Measurements from ENCODE around the gene KRT17. TPM values are rescaled to one million over a fixed set of nuclear protein-coding genes. Genes with fewer than 3 reads are reported as not detected.
"Not testable (repeated sequence)": the region's sequence is repeated elsewhere in the genome, so short reads cannot be mapped to it uniquely, and the experiment has no call there.

Gene KRT17
- total RNA-seq, 1 donor from 2014 or later = 2.1 TPM

DNA sequence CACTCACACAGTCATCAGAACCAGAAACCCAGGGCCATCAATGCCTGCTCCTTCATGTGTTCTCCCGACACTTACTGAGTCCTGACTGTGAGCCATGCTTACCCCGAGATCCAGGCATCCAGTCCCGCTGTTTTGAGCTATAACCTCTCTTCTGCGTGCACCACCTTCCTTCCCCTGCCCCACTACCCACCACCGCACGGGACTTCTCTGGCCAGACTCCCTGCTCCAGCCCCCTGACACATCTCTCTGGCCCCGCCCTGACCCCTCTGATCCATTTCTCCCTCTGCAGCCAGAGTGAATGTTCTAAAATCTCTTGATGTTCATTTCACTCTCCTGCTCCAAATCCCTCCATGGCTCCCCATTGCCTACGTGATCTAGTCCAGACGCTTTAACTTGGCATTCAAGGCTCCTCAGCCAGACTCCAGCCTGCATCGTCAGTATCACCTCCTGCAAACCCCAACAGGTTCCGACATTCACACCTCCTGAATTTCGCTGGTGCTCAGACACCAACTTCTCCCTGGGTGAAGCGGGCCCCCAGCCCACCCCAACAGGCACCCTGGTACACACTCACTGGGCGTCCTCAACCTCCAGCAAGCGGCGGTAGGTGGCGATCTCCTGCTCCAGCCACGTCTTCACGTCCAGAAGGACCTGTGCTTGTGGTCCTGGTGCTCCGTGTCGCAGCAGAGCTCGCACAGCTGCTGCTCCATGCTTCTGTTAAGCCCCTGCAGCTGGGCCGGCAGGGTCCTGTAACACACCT lies 3.1 kb upstream of the KRT17 start:
- Histone ChIP-seq H3K9me3 (ENCODE audit: control insufficient read depth in 3 of 3, low read length in 3 of 3) (no peaks in the 10 kb centered on the region), H3K36me3 (ENCODE audit: control insufficient read depth in 3 of 3, insufficient read depth in 3 of 3, low read length in 3 of 3) (no peaks in the 10 kb centered on the region), H3K9ac (ENCODE audit: low read depth in 1 of 3, low read length in 3 of 3) (no peak overlapping the region), H3K4me1 (ENCODE audit: control insufficient read depth in 3 of 3, insufficient read depth in 3 of 3, low read length in 3 of 3) (no peaks in the 10 kb centered on the region), H3K27me3 (ENCODE audit: control insufficient read depth in 3 of 3, insufficient read depth in 3 of 3, low read length in 3 of 3) (peaks cover 0 to 10% (median 4%) of the 10 kb centered on the region in 3 donors), H3K27ac (ENCODE audit: low read depth, low read length) (no peak overlapping the region), H3K4me3 (ENCODE audit: low read length in 3 of 3) (no peak overlapping the region)

DNA sequence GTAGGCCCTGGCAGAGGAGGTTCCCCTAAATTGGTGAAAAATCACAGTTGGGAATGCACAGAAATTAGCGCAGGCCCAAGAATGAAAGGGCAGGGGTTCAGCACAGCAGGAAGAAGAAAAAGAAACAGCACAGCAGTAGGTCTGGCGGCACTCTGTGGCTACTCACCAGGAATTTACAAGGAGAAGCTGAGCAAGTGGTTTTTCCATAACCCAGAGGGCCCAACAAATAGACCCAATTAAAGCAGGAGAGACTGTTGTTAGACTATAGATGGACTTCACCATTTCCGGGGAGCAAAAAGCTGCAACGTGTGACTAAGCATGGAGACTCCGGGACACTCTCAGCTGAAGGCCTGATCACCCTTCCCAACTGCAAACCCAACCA lies 2.5 kb upstream of the KRT17 start:
- H3K9me3 ChIP-seq (ENCODE audit: control insufficient read depth in 3 of 3, low read length in 3 of 3); H3K9ac ChIP-seq (ENCODE audit: low read depth in 1 of 3, low read length in 3 of 3); H3K4me1 ChIP-seq (ENCODE audit: control insufficient read depth in 3 of 3, insufficient read depth in 3 of 3, low read length in 3 of 3); H3K27ac ChIP-seq (ENCODE audit: low read depth, low read length); H3K4me3 ChIP-seq (ENCODE audit: low read length in 3 of 3); H3K36me3 ChIP-seq (ENCODE audit: control insufficient read depth in 3 of 3, insufficient read depth in 3 of 3, low read length in 3 of 3): not testable (repeated sequence)
- H3K27me3 ChIP-seq (ENCODE audit: control insufficient read depth in 3 of 3, insufficient read depth in 3 of 3, low read length in 3 of 3) = peaks cover 0 to 10% (median 4%) of the 10 kb centered on the region in 3 donors

DNA sequence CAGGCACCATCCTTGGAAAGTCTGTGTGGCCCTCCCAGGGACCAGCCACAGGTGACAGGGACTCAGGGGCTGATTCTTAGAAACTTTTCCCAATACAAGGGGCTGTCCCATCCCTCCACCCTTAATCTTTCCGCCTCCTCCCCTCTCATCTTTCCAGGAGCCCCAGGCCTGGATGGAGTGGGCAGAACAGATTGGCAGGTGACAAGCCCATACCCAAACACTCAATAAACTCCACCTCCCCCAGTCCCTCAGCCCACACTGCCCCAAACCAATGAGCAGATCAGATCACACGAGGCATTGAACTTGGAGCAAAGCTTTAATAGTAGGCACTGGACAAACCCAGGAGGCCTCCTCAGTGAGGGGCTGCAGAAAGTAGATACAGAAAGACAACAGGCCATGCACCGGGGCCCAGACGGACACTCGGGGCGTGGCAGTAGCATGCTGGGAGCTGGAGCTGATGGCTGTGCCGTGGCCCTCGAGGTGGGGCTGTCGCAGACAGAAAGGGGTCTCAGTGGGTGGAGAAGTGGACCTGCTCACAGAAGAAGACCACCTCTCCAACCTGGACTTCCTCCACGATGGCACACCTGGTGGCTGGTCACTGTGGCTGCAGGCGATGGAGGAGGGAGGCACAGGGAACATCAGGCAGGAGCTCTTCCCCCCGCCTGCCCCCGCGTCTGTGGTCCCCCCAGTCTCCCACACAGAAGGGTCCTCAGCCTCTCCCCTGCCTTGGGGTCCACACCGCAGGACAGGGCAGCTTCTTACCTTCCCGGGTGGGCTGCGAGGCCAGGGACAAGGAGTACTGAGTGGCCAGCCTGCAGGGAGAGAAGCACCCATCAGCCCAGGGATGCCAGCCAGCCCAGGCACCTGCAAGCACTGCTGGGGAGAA lies 1.9 kb upstream of the KRT17 start:
- H3K27ac ChIP-seq (ENCODE audit: low read depth, low read length); H3K9me3 ChIP-seq (ENCODE audit: control insufficient read depth in 3 of 3, low read length in 3 of 3); H3K36me3 ChIP-seq (ENCODE audit: control insufficient read depth in 3 of 3, insufficient read depth in 3 of 3, low read length in 3 of 3); H3K9ac ChIP-seq (ENCODE audit: low read depth in 1 of 3, low read length in 3 of 3); H3K4me3 ChIP-seq (ENCODE audit: low read length in 3 of 3); H3K4me1 ChIP-seq (ENCODE audit: control insufficient read depth in 3 of 3, insufficient read depth in 3 of 3, low read length in 3 of 3): not testable (repeated sequence)
- H3K27me3 ChIP-seq (ENCODE audit: control insufficient read depth in 3 of 3, insufficient read depth in 3 of 3, low read length in 3 of 3) = peaks cover 0 to 10% (median 4%) of the 10 kb centered on the region in 3 donors

DNA sequence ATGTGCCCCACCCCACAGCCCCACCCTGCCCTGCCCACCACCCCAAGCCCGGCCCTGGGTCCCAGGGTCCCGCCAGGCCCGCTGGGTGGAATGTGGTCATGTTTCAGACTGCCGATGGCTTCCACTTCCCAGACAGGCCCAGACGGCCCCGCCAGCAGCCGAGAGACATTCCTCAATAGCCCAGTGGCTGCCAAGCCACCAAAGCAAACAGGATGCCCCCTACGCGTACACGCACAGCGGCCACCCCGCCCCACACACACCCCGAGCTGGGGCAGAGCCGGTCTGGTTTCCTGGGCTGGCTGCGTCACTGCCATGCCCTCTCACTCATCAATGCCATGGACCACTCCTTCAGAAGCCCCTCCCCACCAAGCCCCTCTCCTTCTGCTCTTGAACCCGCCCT lies 1.2 kb upstream of the KRT17 start:
- no peaks in the 10 kb centered on the region for H3K36me3 ChIP-seq (ENCODE audit: control insufficient read depth in 3 of 3, insufficient read depth in 3 of 3, low read length in 3 of 3)
- H3K9ac ChIP-seq (ENCODE audit: low read depth in 1 of 3, low read length in 3 of 3) = no peak overlapping the region
- no peaks in the 10 kb centered on the region for H3K9me3 ChIP-seq (ENCODE audit: control insufficient read depth in 3 of 3, low read length in 3 of 3)
- no peak overlapping the region for H3K4me3 ChIP-seq (ENCODE audit: low read length in 3 of 3)
- no peak overlapping the region for H3K27ac ChIP-seq (ENCODE audit: low read depth, low read length)
- H3K4me1 ChIP-seq (ENCODE audit: control insufficient read depth in 3 of 3, insufficient read depth in 3 of 3, low read length in 3 of 3) = no peaks in the 10 kb centered on the region
- H3K27me3 ChIP-seq (ENCODE audit: control insufficient read depth in 3 of 3, insufficient read depth in 3 of 3, low read length in 3 of 3) = peaks cover 0 to 12% (median 4%) of the 10 kb centered on the region in 3 donors

DNA sequence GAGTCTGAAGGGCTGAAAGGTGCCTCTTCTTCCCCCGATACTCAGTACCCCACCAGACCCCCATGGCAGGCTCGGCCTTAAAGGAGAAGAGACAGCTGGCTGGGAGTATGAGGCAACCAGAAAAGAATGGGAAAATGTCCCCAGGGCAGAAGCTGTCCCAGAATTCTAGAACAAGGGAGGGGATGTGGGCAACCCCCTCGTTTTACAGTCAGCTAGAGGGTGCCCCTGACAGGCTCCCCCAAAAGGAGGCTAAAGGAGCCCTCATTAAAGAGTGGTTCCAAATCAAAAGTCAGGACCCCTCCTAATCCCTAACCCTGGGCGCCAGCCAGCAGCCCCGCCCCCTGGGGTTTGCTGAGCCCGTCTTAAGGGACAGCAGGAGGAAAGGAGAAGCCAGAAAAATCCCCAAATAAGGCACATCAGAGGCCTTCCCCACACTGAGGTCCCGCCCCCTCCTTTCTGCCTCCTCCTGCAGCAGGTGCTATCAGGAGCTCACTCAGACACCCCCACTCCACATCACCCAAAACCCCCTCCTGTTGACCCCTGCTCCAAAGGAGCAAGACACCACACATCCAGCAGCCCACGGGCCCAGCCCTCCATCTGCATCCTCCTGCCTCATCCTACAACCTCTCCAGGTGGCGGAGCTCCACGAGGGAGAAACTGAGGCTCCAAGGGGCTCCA lies 1.1 kb downstream of the KRT17 start:
- H3K27ac ChIP-seq (ENCODE audit: low read depth, low read length); H3K36me3 ChIP-seq (ENCODE audit: control insufficient read depth in 3 of 3, insufficient read depth in 3 of 3, low read length in 3 of 3); H3K4me1 ChIP-seq (ENCODE audit: control insufficient read depth in 3 of 3, insufficient read depth in 3 of 3, low read length in 3 of 3); H3K9me3 ChIP-seq (ENCODE audit: control insufficient read depth in 3 of 3, low read length in 3 of 3); H3K4me3 ChIP-seq (ENCODE audit: low read length in 3 of 3); H3K9ac ChIP-seq (ENCODE audit: low read depth in 1 of 3, low read length in 3 of 3): not testable (repeated sequence)
- peaks cover 0 to 17% (median 8%) of the 10 kb centered on the region in 3 donors for H3K27me3 ChIP-seq (ENCODE audit: control insufficient read depth in 3 of 3, insufficient read depth in 3 of 3, low read length in 3 of 3)

GRCh38 chr17:41622340-41623183 lies 1.8 kb downstream of the KRT17 start:
- not testable (repeated sequence) for H3K9ac ChIP-seq (ENCODE audit: low read depth in 1 of 3, low read length in 3 of 3); H3K4me3 ChIP-seq (ENCODE audit: low read length in 3 of 3); H3K27ac ChIP-seq (ENCODE audit: low read depth, low read length); H3K4me1 ChIP-seq (ENCODE audit: control insufficient read depth in 3 of 3, insufficient read depth in 3 of 3, low read length in 3 of 3); H3K36me3 ChIP-seq (ENCODE audit: control insufficient read depth in 3 of 3, insufficient read depth in 3 of 3, low read length in 3 of 3); H3K9me3 ChIP-seq (ENCODE audit: control insufficient read depth in 3 of 3, low read length in 3 of 3)
- peaks cover 0 to 21% (median 11%) of the 10 kb centered on the region in 3 donors for H3K27me3 ChIP-seq (ENCODE audit: control insufficient read depth in 3 of 3, insufficient read depth in 3 of 3, low read length in 3 of 3)

DNA sequence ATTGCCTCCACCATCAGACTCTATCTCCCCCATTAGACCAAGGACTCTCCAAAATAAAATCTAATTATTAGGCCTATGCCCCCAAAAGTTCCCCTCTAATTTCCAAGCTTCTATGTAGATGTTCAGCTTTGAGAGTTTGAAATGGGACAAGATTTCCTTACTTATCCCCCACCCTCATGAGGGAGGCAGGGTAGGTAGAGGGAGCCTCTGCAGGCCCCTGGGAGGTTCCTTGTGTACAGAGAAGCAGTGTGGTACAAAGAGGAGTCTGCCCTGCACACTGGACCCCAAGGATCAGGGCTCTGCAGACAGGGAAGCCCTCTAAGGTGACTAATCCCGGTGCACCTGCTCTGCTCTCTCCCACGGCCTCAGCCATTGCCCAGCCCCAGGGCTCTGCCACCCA lies 2.5 kb downstream of the KRT17 start:
- H3K9ac ChIP-seq (ENCODE audit: low read depth in 1 of 3, low read length in 3 of 3) = no peak overlapping the region
- H3K27me3 ChIP-seq (ENCODE audit: control insufficient read depth in 3 of 3, insufficient read depth in 3 of 3, low read length in 3 of 3) = peaks cover 0 to 25% (median 18%) of the 10 kb centered on the region in 3 donors
- no peaks in the 10 kb centered on the region for H3K4me1 ChIP-seq (ENCODE audit: control insufficient read depth in 3 of 3, insufficient read depth in 3 of 3, low read length in 3 of 3)
- no peak overlapping the region for H3K27ac ChIP-seq (ENCODE audit: low read depth, low read length)
- no peaks in the 10 kb centered on the region for H3K9me3 ChIP-seq (ENCODE audit: control insufficient read depth in 3 of 3, low read length in 3 of 3)
- H3K36me3 ChIP-seq (ENCODE audit: control insufficient read depth in 3 of 3, insufficient read depth in 3 of 3, low read length in 3 of 3) = no peaks in the 10 kb centered on the region
- H3K4me3 ChIP-seq (ENCODE audit: low read length in 3 of 3) = no peak overlapping the region

DNA sequence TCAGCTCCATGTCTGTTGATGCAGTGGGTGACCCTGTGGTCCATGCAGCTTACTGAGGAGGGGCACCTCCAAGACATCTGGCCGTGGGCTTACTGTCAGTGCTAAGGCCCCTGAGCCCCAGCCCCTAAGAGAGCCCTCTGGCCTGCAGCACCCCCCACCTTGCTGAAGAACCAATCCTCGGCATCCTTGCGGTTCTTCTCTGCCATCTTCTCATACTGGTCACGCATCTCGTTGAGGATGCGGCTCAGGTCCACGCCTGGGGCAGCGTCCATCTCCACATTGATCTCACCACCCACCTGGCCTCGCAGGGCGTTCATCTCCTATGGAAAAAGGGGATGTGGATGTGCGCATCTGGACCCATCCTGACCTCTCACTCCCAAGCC lies 2.9 kb downstream of the KRT17 start:
- H3K4me3 ChIP-seq (ENCODE audit: low read length in 3 of 3); H3K4me1 ChIP-seq (ENCODE audit: control insufficient read depth in 3 of 3, insufficient read depth in 3 of 3, low read length in 3 of 3); H3K9me3 ChIP-seq (ENCODE audit: control insufficient read depth in 3 of 3, low read length in 3 of 3); H3K36me3 ChIP-seq (ENCODE audit: control insufficient read depth in 3 of 3, insufficient read depth in 3 of 3, low read length in 3 of 3); H3K9ac ChIP-seq (ENCODE audit: low read depth in 1 of 3, low read length in 3 of 3); H3K27ac ChIP-seq (ENCODE audit: low read depth, low read length): not testable (repeated sequence)
- H3K27me3 ChIP-seq (ENCODE audit: control insufficient read depth in 3 of 3, insufficient read depth in 3 of 3, low read length in 3 of 3) = peaks cover 0 to 25% (median 20%) of the 10 kb centered on the region in 3 donors

- Histone ChIP-seq H3K27ac (ENCODE audit: low read depth, low read length) (no peak overlapping the region), H3K4me3 (ENCODE audit: low read length in 3 of 3) (no peak overlapping the region), H3K4me1 (ENCODE audit: control insufficient read depth in 3 of 3, insufficient read depth in 3 of 3, low read length in 3 of 3) (no peaks in the 10 kb centered on the region), H3K9ac (ENCODE audit: low read depth in 1 of 3, low read length in 3 of 3) (no peak overlapping the region), H3K36me3 (ENCODE audit: control insufficient read depth in 3 of 3, insufficient read depth in 3 of 3, low read length in 3 of 3) (no peaks in the 10 kb centered on the region), H3K27me3 (ENCODE audit: control insufficient read depth in 3 of 3, insufficient read depth in 3 of 3, low read length in 3 of 3) (peaks cover 0 to 24% (median 20%) of the 10 kb centered on the region in 3 donors), H3K9me3 (ENCODE audit: control insufficient read depth in 3 of 3, low read length in 3 of 3) (no peaks in the 10 kb centered on the region)
Observed at GRCh38 chr17:41620583-41621434, 3.6 kb downstream of the KRT17 start.
